ENCODE measurements around the gene PER1.

GRCh38 chr17:8121407-8121680 is 30.9 kb downstream of the PER1 start:
- no peak for TF ChIP-seq CTCF (IDR thresholded peaks at IDR 0.05)
- TF ChIP-seq POLR2A (IDR thresholded peaks at IDR 0.05) = no peak
